HCT116 (cell line): ENCODE results near the gene MBTPS1. TPM values are rescaled to one million over a fixed set of nuclear protein-coding genes. Genes with fewer than 3 reads are reported as not detected.

Source experiments
- ATAC-seq: fragments of 200-7000 bp; cut with Tn5 transposase; 2 replicates; pipeline ENCODE4 v1.9.1; 2020; ENCODE audit warnings: mild to moderate bottlenecking, moderate library complexity
- BruUV-seq: library from RNA; stranded (reverse); fragments of 400-500 nt; replicated peaks from 2 replicates; lab custom pipeline; 2021; lab: Mats Ljungman, UMichigan
- CTCF ChIA-PET: fragments of 300-600 bp; sonication (Branson Sonifier 250); formaldehyde crosslinking; loops from one replicate; lab custom pipeline; 2021; ENCODE audit warnings: antibody characterized with exemption; lab: Charles Lee
- POLR2A ChIA-PET: fragments of 300-600, 350-600 bp; sonication (Branson Sonifier 250); formaldehyde crosslinking; loops from one replicate; lab custom pipeline; 2021; ENCODE audit warnings: antibody characterized with exemption; lab: Charles Lee
- RAD21 ChIA-PET, 2 experiments: fragments of 300-600 bp; sonication (Branson Sonifier 250); formaldehyde crosslinking; loops; one replicate each; lab custom pipeline; 2023; ENCODE audit warnings: low total read pairs in 2 of 2; ENCODE audit not compliant: uncharacterized antibody in 2 of 2, unreplicated experiment in 2 of 2, low non-redundant PET in 1 of 2; lab: Charles Lee
- DNase-seq: peaks from one replicate; pipeline ENCODE4 v3.0.0-alpha.2; 2010; ENCODE audit warnings: low read depth, low spot score
- H2AFZ ChIP-seq: fragments of 200-600 bp; shearing (Covaris generic), sonication (generic); 2 replicates; pipeline ENCODE4 v1.6.1; 2017; ENCODE audit warnings: low read depth, mixed run types, mixed read lengths, antibody characterized with exemption, low read length; ENCODE audit not compliant: poor library complexity, severe bottlenecking
- H3K27ac ChIP-seq: 2 replicates; pipeline ENCODE4 v1.5.1; 2012; ENCODE audit warnings: low read depth, low read length
- H3K27me3 ChIP-seq: fragments of 200-600 bp; sonication (generic); 2 replicates; pipeline ENCODE4 v1.6.1; 2016; ENCODE audit warnings: mixed run types, low read length, mixed read lengths; ENCODE audit not compliant: insufficient read depth
- H3K36me3 ChIP-seq, 2 experiments: fragments of 200-500 bp in 1 of 2; fragments of 200-600 bp in 1 of 2; sonication (Bioruptor generic) in 1 of 2; sonication (generic) in 1 of 2; 2 replicates each; pipeline versions ENCODE4 v1.5.1 to v1.6.1; 2014 to 2016; ENCODE audit warnings: low read length in 2 of 2, inconsistent platforms in 1 of 2, mixed read lengths in 1 of 2, mixed run types in 1 of 2; ENCODE audit not compliant: insufficient read depth in 2 of 2, control insufficient read depth in 1 of 2
- H3K4me1 ChIP-seq, 2 experiments: fragments of 200-600 bp in 1 of 2; sonication (generic) in 1 of 2; 2 replicates each; pipeline versions ENCODE4 v1.5.1 to v1.6.1; 2012 to 2017; ENCODE audit warnings: low read length in 2 of 2, inconsistent platforms in 1 of 2, mild to moderate bottlenecking in 1 of 2, mixed read lengths in 1 of 2, mixed run types in 1 of 2, moderate library complexity in 1 of 2; ENCODE audit not compliant: insufficient read depth in 2 of 2, control insufficient read depth in 1 of 2
- H3K4me2 ChIP-seq: fragments of 200-600 bp; sonication (generic); 2 replicates; pipeline ENCODE4 v1.6.1; 2017; ENCODE audit warnings: mixed run types, low read length, mixed read lengths
- H3K4me3 ChIP-seq, 2 experiments: fragments of 200-600 bp in 1 of 2; sonication (generic) in 1 of 2; replicated peaks in 1 of 2; 2 replicates each; pipeline ENCODE4 v1.5.1; 2011 to 2016; ENCODE audit warnings: low read length in 2 of 2, control low read depth in 1 of 2, low read depth in 1 of 2, mild to moderate bottlenecking in 1 of 2, mixed read lengths in 1 of 2, mixed run types in 1 of 2
- H3K79me2 ChIP-seq: fragments of 200-600 bp; sonication (generic); 2 replicates; pipeline ENCODE4 v1.6.1; 2017; ENCODE audit warnings: mild to moderate bottlenecking, mixed run types, low read length, moderate library complexity, mixed read lengths; ENCODE audit not compliant: insufficient read depth
- H3K9ac ChIP-seq: fragments of 200-600 bp; sonication (generic); 2 replicates; pipeline ENCODE4 v1.6.1; 2016; ENCODE audit warnings: low read length, mixed read lengths
- H3K9me2 ChIP-seq: fragments of 200-600 bp; sonication (generic), shearing (Covaris generic); 2 replicates; pipeline ENCODE4 v1.6.1; 2017; ENCODE audit warnings: mixed run types, mild to moderate bottlenecking, moderate library complexity; ENCODE audit not compliant: insufficient read depth
- H3K9me3 ChIP-seq, 2 experiments: fragments of 200-500 bp in 1 of 2; fragments of 200-600 bp in 1 of 2; sonication (Bioruptor generic) in 1 of 2; sonication (generic) in 1 of 2; 2 replicates each; pipeline ENCODE4 v1.6.1; 2014 to 2017; ENCODE audit warnings: low read length in 2 of 2, mixed read lengths in 2 of 2, inconsistent platforms in 1 of 2, low read depth in 1 of 2, mild to moderate bottlenecking in 1 of 2, mixed run types in 1 of 2, moderate library complexity in 1 of 2; ENCODE audit not compliant: control insufficient read depth in 1 of 2, insufficient read depth in 1 of 2
- H4K20me1 ChIP-seq: fragments of 200-600 bp; sonication (generic), shearing (Covaris generic); 2 replicates; pipeline ENCODE4 v1.6.1; 2017; ENCODE audit warnings: mixed run types, mild to moderate bottlenecking, moderate library complexity; ENCODE audit not compliant: insufficient read depth
- CBX3 ChIP-seq: IDR thresholded peaks from 2 replicates; pipeline ENCODE4 v1.6.1; 2012; ENCODE audit warnings: low read depth
- CEBPB ChIP-seq: IDR thresholded peaks from 2 replicates; pipeline ENCODE4 v1.6.1; 2012; ENCODE audit warnings: low read depth
- CTCF ChIP-seq, 3 experiments: fragments of 200-600 bp in 1 of 3; sonication (generic) in 1 of 3; IDR thresholded peaks in 2 of 3; conservative IDR thresholded peaks in 1 of 3; 2 replicates each; pipeline ENCODE4 v1.5.1; 2012 to 2017; ENCODE audit warnings: low read depth in 2 of 3, low read length in 2 of 3, antibody characterized with exemption in 1 of 3, borderline replicate concordance in 1 of 3, control low read depth in 1 of 3, mild to moderate bottlenecking in 1 of 3, mixed read lengths in 1 of 3, mixed run types in 1 of 3, moderate library complexity in 1 of 3; ENCODE audit not compliant: insufficient read depth in 1 of 3
- EGR1 ChIP-seq: IDR thresholded peaks from 2 replicates; pipeline ENCODE4 v1.6.1; 2012; ENCODE audit warnings: low read depth
- EZH2 ChIP-seq: fragments of 200-600 bp; sonication (generic); IDR thresholded peaks from 2 replicates; pipeline ENCODE4 v1.6.1; 2017; ENCODE audit warnings: antibody characterized with exemption, mixed run types
- EZH2phosphoT487 ChIP-seq: fragments of 200-600 bp; IDR thresholded peaks from 2 replicates; pipeline ENCODE4 v1.6.1; 2018; ENCODE audit warnings: antibody characterized with exemption, borderline replicate concordance
- FOSL1 ChIP-seq: IDR thresholded peaks from 2 replicates; pipeline ENCODE4 v1.6.1; 2012; ENCODE audit warnings: low read depth
- JUND ChIP-seq: IDR thresholded peaks from 2 replicates; pipeline ENCODE4 v1.6.1; 2012
- POLR2A ChIP-seq: IDR thresholded peaks from 2 replicates; pipeline ENCODE4 v1.7.0; 2011; ENCODE audit warnings: borderline replicate concordance; ENCODE audit not compliant: insufficient read depth, insufficient read length; ENCODE audit errors: extremely low read depth
- POLR2AphosphoS5 ChIP-seq: IDR thresholded peaks from 2 replicates; pipeline ENCODE4 v1.6.1; 2011; ENCODE audit warnings: mild to moderate bottlenecking, low read depth, low read length, moderate library complexity
- SIN3A ChIP-seq: IDR thresholded peaks from 2 replicates; pipeline ENCODE4 v1.6.1; 2012; ENCODE audit warnings: low read depth
- YY1 ChIP-seq: IDR thresholded peaks from 2 replicates; pipeline ENCODE4 v1.6.1; 2011; ENCODE audit warnings: low read length, low read depth, moderate library complexity, mild to moderate bottlenecking; ENCODE audit not compliant: insufficient replicate concordance; ENCODE audit errors: extremely low read depth
- ZFX ChIP-seq: fragments of 450-650 bp; IDR thresholded peaks from 2 replicates; pipeline ENCODE4 v1.6.1; 2017
- ZNF274 ChIP-seq: fragments of 200-500 bp; sonication (Bioruptor generic); IDR thresholded peaks from 2 replicates; pipeline ENCODE4 v1.6.1; 2014; ENCODE audit warnings: mild to moderate bottlenecking, low read depth, low read length, inconsistent platforms
- intact Hi-C: fragments of 100-400 bp; cut with micrococcal nuclease; formaldehyde crosslinking; loops from 2 replicates; pipeline ENCODE4 v1.10.0; 2022
- total RNA-seq: library from RNA; stranded (reverse); gene quantifications from one replicate; pipeline ENCODE4 v1.2.1, GENCODE V29; 2021; ENCODE audit not compliant: unreplicated experiment
- TF ChIP-seq, protein P1 (sequence below): IDR thresholded peaks from 2 replicates; pipeline ENCODE4 v1.6.1; 2011; ENCODE audit warnings: mild to moderate bottlenecking, low read length, moderate library complexity; ENCODE audit not compliant: insufficient replicate concordance; ENCODE audit errors: extremely low read depth
- TF ChIP-seq, protein P2 (sequence below): IDR thresholded peaks from 2 replicates; pipeline ENCODE4 v1.6.1; 2012
- TF ChIP-seq, protein P3 (sequence below): IDR thresholded peaks from 2 replicates; pipeline ENCODE4 v1.6.1; 2012

MBTPS1 gene
- total RNA-seq, 1 experiment from 2014 or later = 111 TPM

GRCh38 chr16:84104231-84104630 lies 12.5 kb downstream of the MBTPS1 start:
- H3K4me1 ChIP-seq = peaks cover 15 to 16% of the 10 kb centered on the region in 2 experiments
- no peak overlapping the region for H3K27ac ChIP-seq
- BruUV-seq = no TSS peak
- no peak overlapping the region for H2AFZ ChIP-seq
- CTCF ChIA-PET = interaction anchor here (1.2 kb wide), 1 partner anchor 20 kb away, joined by 3 read pairs; no protein-coding TSS in a partner anchor
- no peaks in the 10 kb centered on the region for H3K9me2 ChIP-seq
- H3K36me3 ChIP-seq = peaks cover 3 to 9% of the 10 kb centered on the region in 2 experiments; a peak in 2 of 4 replicates
- RAD21 ChIA-PET = no interaction called here
- ATAC-seq (no peak), DNase-seq (no peak)
- POLR2A ChIA-PET = no interaction called here
- intact Hi-C loops = no loop called here
- no peak overlapping the region for H3K4me3 ChIP-seq
- no peaks in the 10 kb centered on the region for H3K27me3 ChIP-seq
- H3K79me2 ChIP-seq = peaks cover 79% of the 10 kb centered on the region
- H3K9ac ChIP-seq = no peak overlapping the region
- no peaks in the 10 kb centered on the region for H3K9me3 ChIP-seq
- no peak overlapping the region for H3K4me2 ChIP-seq
- H4K20me1 ChIP-seq = peaks cover 6% of the 10 kb centered on the region; the same call in 1 of the 2 replicates
- TF ChIP-seq, protein P1, sequence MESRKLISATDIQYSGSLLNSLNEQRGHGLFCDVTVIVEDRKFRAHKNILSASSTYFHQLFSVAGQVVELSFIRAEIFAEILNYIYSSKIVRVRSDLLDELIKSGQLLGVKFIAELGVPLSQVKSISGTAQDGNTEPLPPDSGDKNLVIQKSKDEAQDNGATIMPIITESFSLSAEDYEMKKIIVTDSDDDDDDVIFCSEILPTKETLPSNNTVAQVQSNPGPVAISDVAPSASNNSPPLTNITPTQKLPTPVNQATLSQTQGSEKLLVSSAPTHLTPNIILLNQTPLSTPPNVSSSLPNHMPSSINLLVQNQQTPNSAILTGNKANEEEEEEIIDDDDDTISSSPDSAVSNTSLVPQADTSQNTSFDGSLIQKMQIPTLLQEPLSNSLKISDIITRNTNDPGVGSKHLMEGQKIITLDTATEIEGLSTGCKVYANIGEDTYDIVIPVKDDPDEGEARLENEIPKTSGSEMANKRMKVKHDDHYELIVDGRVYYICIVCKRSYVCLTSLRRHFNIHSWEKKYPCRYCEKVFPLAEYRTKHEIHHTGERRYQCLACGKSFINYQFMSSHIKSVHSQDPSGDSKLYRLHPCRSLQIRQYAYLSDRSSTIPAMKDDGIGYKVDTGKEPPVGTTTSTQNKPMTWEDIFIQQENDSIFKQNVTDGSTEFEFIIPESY = no peak
- TF ChIP-seq ZNF274 (no peak), ZFX (no peak), SIN3A (no peak), EZH2phosphoT487 (no peak), EZH2 (no peak), CBX3 (no peak), CEBPB (no peak), FOSL1 (no peak), POLR2A (no peak), POLR2AphosphoS5 (no peak), YY1 (no peak), EGR1 (no peak), JUND (no peak), CTCF (IDR thresholded peaks at IDR 0.05 in 2 of 3, conservative IDR thresholded peaks at IDR 0.05 in 1 of 3; ENCODE audit: borderline replicate concordance in 1 of 3, insufficient read depth in 1 of 3, low read depth in 2 of 3, low read length in 2 of 3) (no peak)
- TF ChIP-seq, protein P2, sequence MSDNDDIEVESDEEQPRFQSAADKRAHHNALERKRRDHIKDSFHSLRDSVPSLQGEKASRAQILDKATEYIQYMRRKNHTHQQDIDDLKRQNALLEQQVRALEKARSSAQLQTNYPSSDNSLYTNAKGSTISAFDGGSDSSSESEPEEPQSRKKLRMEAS = no peak
- TF ChIP-seq, protein P3, sequence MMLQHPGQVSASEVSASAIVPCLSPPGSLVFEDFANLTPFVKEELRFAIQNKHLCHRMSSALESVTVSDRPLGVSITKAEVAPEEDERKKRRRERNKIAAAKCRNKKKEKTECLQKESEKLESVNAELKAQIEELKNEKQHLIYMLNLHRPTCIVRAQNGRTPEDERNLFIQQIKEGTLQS = no peak
